Adrenal gland (tissue), 5 donors: ENCODE data around the gene KLF17.

Experiments
- CTCF ChIP-seq, 6 experiments: fragments of 450-650 bp in 4 of 6; fragments of 200-600 bp in 2 of 6; sonication (generic) in 1 of 6; IDR thresholded peaks; 1 replicate in 5 of 6; 2 replicates in 1 of 6; pipeline versions ENCODE4 v1.5.1 to v1.8.0; 2016 to 2021; ENCODE audit warnings: antibody characterized with exemption in 6 of 6, mild to moderate bottlenecking in 2 of 6, moderate library complexity in 1 of 6
- POLR2A ChIP-seq, 2 donors: fragments of 450-650 bp; IDR thresholded peaks; one replicate each; pipeline ENCODE4 v1.6.1; 2017; ENCODE audit warnings: antibody characterized with exemption in 2 of 2, mild to moderate bottlenecking in 2 of 2, moderate library complexity in 1 of 2
- donor health status: DM: no; HTN: no; CAD: no.

GRCh38 chr1:44084998-44085675 is 33.5 kb upstream of the KLF17 start:
- TF ChIP-seq CTCF (IDR thresholded peaks at IDR 0.05) (no peak), POLR2A (IDR thresholded peaks at IDR 0.05) (no peak)
